Muscle layer of colon (tissue), 2 donors: ENCODE data around the gene ARHGAP26.

Experiments
- H3K27ac ChIP-seq: one replicate; pipeline ENCODE4 v1.7.0; 2013; ENCODE audit warnings: low read depth, mild to moderate bottlenecking, low read length, moderate library complexity
- H3K27me3 ChIP-seq, 2 donors: one replicate each; pipeline ENCODE4 v1.7.0; 2013; ENCODE audit warnings: low read length in 2 of 2, mild to moderate bottlenecking in 2 of 2; ENCODE audit not compliant: insufficient read depth in 2 of 2, control insufficient read depth in 1 of 2
- H3K36me3 ChIP-seq: one replicate; pipeline ENCODE4 v1.7.0; 2013; ENCODE audit warnings: mild to moderate bottlenecking, low read length; ENCODE audit not compliant: insufficient read depth
- H3K4me1 ChIP-seq: one replicate; pipeline ENCODE4 v1.7.0; 2013; ENCODE audit warnings: mild to moderate bottlenecking, low read length; ENCODE audit not compliant: insufficient read depth
- H3K4me3 ChIP-seq, 2 donors: one replicate each; pipeline ENCODE4 v1.7.0; 2013; ENCODE audit warnings: low read length in 2 of 2, low read depth in 1 of 2, mild to moderate bottlenecking in 1 of 2, moderate library complexity in 1 of 2
- H3K9ac ChIP-seq: one replicate; pipeline ENCODE4 v1.7.0; 2013; ENCODE audit warnings: low read length
- H3K9me3 ChIP-seq: one replicate; pipeline ENCODE4 v1.7.0; 2013; ENCODE audit warnings: mild to moderate bottlenecking, low read length
- donor health status: abdominal sarcoma.
- donor health status: Adenocarcinoma of cecum.

The ARHGAP26 gene

GRCh38 chr5:142826741-142827492 lies 56.7 kb downstream of the ARHGAP26 start:
- Histone ChIP-seq H3K9me3 (no peaks in the 10 kb centered on the region), H3K4me3 (no peak overlapping the region), H3K27me3 (no peaks in the 10 kb centered on the region), H3K4me1 (peaks cover 34% of the 10 kb centered on the region), H3K36me3 (no peaks in the 10 kb centered on the region), H3K9ac (no peak overlapping the region), H3K27ac (no peak overlapping the region)

GRCh38 chr5:142827934-142828576 lies 57.9 kb downstream of the ARHGAP26 start:
- no peaks in the 10 kb centered on the region for H3K9me3 ChIP-seq
- no peak overlapping the region for H3K4me3 ChIP-seq
- peaks cover 39% of the 10 kb centered on the region for H3K4me1 ChIP-seq
- no peak overlapping the region for H3K27ac ChIP-seq
- H3K9ac ChIP-seq: no peak overlapping the region
- no peaks in the 10 kb centered on the region for H3K36me3 ChIP-seq
- no peaks in the 10 kb centered on the region for H3K27me3 ChIP-seq

DNA sequence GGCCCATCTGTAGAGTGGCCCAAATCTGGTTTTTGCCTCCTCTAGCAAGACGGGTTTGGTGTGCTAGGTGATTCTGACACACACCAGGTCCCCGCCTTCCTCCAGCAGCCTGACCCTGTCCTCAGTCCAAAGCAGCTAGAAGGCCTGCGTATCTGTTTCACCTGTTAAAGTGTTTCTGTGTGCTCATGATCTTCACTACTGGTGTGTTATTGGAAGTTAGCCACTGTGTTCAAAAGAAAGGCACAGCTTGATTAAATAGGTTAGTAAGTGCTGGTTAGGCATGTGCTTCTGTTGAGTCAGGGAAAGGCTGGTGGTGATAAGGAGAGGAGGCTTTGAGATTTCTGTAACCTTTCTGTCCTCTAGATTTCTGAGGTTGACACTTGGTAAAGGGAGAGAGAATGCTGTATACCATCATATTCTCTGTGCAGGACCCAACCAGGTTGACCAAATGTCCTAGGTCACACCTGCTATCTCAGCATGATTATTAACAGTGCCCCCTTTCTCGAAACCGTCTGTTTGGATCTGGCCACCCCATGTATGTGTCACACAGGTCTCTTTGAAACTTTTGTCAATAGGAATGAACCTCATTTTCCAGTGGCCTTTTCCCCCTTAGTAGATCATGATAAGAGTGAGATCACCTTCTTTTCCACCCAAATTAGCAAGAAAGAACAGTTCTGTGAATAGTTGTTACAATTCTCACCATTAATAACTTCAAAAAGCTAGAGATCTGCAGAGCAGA lies 58.8 kb downstream of the ARHGAP26 start:
- H3K9ac ChIP-seq: no peak overlapping the region
- H3K27ac ChIP-seq: no peak overlapping the region
- no peaks in the 10 kb centered on the region for H3K36me3 ChIP-seq
- peaks cover 44% of the 10 kb centered on the region for H3K4me1 ChIP-seq
- no peak overlapping the region for H3K4me3 ChIP-seq
- no peaks in the 10 kb centered on the region for H3K9me3 ChIP-seq
- no peaks in the 10 kb centered on the region for H3K27me3 ChIP-seq

DNA sequence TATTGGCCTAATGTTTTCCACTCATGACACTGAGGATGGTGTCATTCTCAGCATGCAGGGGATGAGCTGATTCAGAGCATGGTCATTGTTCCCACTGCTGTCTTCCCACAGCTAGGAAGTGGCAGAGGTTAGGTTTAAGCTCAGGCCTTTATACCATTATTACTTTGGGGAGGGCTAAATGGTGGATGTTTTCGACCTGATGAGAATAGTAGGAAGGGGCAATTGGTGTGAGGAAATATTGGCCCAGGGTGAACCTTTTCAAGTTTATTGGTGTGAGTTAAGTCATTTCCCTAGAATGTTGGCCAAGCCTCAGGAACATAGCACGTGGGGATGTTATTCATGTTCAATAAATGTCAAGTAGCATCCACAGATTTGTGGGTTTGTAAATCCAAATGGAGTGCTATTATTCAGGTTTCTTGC lies 59.6 kb downstream of the ARHGAP26 start:
- no peak overlapping the region for H3K4me3 ChIP-seq
- no peaks in the 10 kb centered on the region for H3K27me3 ChIP-seq
- H3K4me1 ChIP-seq: peaks cover 51% of the 10 kb centered on the region
- H3K9ac ChIP-seq: no peak overlapping the region
- H3K36me3 ChIP-seq: no peaks in the 10 kb centered on the region
- H3K27ac ChIP-seq: no peak overlapping the region
- no peaks in the 10 kb centered on the region for H3K9me3 ChIP-seq

- Histone ChIP-seq H3K4me1 (peaks cover 49% of the 10 kb centered on the region), H3K36me3 (no peaks in the 10 kb centered on the region), H3K9me3 (no peaks in the 10 kb centered on the region), H3K4me3 (no peak overlapping the region), H3K27me3 (no peaks in the 10 kb centered on the region), H3K9ac (no peak overlapping the region), H3K27ac (no peak overlapping the region)
Measured at GRCh38 chr5:142830241-142831008, 60.2 kb downstream of the ARHGAP26 start.

DNA sequence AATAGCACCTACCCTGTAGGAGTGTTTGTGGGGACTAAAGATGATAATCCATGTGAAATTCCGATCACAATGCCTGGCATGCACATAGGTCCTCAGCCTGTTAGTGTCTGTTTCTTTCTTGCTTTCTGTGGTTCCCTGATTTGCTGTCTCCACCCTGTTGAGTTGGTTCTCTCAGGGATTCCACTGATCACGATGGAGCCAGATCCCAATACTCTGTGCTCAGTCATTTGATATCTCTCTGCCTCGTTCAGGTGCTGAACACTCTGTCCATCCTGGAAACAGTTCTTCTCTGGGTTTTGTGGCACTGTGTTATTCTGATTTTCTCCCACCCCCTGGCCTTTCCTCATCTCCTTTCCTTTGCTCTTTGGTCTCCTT lies 60.8 kb downstream of the ARHGAP26 start:
- H3K9ac ChIP-seq: no peak overlapping the region
- no peak overlapping the region for H3K27ac ChIP-seq
- no peaks in the 10 kb centered on the region for H3K9me3 ChIP-seq
- peaks cover 43% of the 10 kb centered on the region for H3K4me1 ChIP-seq
- no peaks in the 10 kb centered on the region for H3K36me3 ChIP-seq
- H3K27me3 ChIP-seq: no peaks in the 10 kb centered on the region
- H3K4me3 ChIP-seq: no peak overlapping the region

- Histone ChIP-seq H3K4me1 (peaks cover 36% of the 10 kb centered on the region), H3K9me3 (no peaks in the 10 kb centered on the region), H3K36me3 (no peaks in the 10 kb centered on the region), H3K4me3 (no peak overlapping the region), H3K9ac (no peak overlapping the region), H3K27ac (no peak overlapping the region), H3K27me3 (no peaks in the 10 kb centered on the region)
Measured at GRCh38 chr5:142832263-142832662, 62.1 kb downstream of the ARHGAP26 start.

- no peak overlapping the region for H3K4me3 ChIP-seq
- no peaks in the 10 kb centered on the region for H3K36me3 ChIP-seq
- H3K27me3 ChIP-seq: no peaks in the 10 kb centered on the region
- peaks cover 39% of the 10 kb centered on the region for H3K4me1 ChIP-seq
- H3K9me3 ChIP-seq: no peaks in the 10 kb centered on the region
- H3K27ac ChIP-seq: peak overlapping the region; percentile 14
- H3K9ac ChIP-seq: no peak overlapping the region
Measured at GRCh38 chr5:142833517-142834449, 63.6 kb downstream of the ARHGAP26 start.

GRCh38 chr5:142834504-142834903 lies 64.3 kb downstream of the ARHGAP26 start:
- H3K27ac ChIP-seq: no peak overlapping the region
- H3K4me1 ChIP-seq: peaks cover 40% of the 10 kb centered on the region
- H3K36me3 ChIP-seq: no peaks in the 10 kb centered on the region

DNA sequence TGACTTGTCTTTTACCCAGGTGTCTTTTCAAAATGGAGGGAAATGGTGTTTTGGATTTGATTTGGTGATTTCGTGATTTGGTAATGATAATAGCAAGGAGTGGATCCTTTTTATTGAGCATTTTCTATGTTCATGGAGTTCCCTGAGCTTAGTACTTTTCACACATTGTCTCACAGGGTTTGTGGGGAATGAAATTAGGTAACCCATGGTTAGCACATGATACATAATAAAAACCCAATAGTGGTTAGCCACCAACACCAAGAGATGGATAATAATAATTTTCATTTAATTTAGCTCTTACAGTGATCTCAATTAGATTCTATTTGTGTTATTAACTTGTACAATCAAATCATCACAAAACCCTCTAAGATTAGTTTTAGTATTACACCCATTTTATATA lies 65.4 kb downstream of the ARHGAP26 start:
- H3K4me1 ChIP-seq: peaks cover 39% of the 10 kb centered on the region
- no peaks in the 10 kb centered on the region for H3K36me3 ChIP-seq
- H3K9ac ChIP-seq: no peak overlapping the region
- H3K4me3 ChIP-seq: no peak overlapping the region
- no peaks in the 10 kb centered on the region for H3K27me3 ChIP-seq
- H3K27ac ChIP-seq: no peak overlapping the region
- no peaks in the 10 kb centered on the region for H3K9me3 ChIP-seq

More at GRCh38 chr5:142834504-142834903, 64.3 kb downstream of the ARHGAP26 start:
- H3K9me3 ChIP-seq: no peaks in the 10 kb centered on the region
- H3K27me3 ChIP-seq: no peaks in the 10 kb centered on the region
- H3K4me3 ChIP-seq: no peak overlapping the region
- no peak overlapping the region for H3K9ac ChIP-seq
